DMS53 (cell line): ENCODE results near the gene S1PR5.

Source experiments
- DNase-seq: peaks from one replicate; lab custom pipeline; 2025; lab: John Stamatoyannopoulos, UW

The S1PR5 gene

GRCh38 chr19:10516671-10517286 is 468 bp downstream of the S1PR5 start:
- DNase-seq, result peak; percentile 36

- no peak for DNase-seq
Observed at GRCh38 chr19:10516064-10516385, 1.2 kb downstream of the S1PR5 start.

- DNase-seq, result no peak
Observed at GRCh38 chr19:10514211-10515145, 2.8 kb downstream of the S1PR5 start.

- no peak for DNase-seq
Observed at GRCh38 chr19:10513223-10513622, 4.0 kb downstream of the S1PR5 start.

GRCh38 chr19:10510301-10510802 is 6.9 kb downstream of the S1PR5 start:
- peak; percentile 30 for DNase-seq

GRCh38 chr19:10508707-10509106 is 8.5 kb downstream of the S1PR5 start:
- no peak for DNase-seq

- DNase-seq, result no peak
Observed at GRCh38 chr19:10508036-10508435, 9.2 kb downstream of the S1PR5 start.

GRCh38 chr19:10505583-10506229 is 11.5 kb downstream of the S1PR5 start:
- DNase-seq, result peak; percentile 85

- peak; percentile 68 for DNase-seq
Observed at GRCh38 chr19:10503002-10503789, 14.1 kb downstream of the S1PR5 start, which contains the start of gene KEAP1. TSS of gene KEAP1 (minus strand) at chr19:10503356. CDS start at chr19:10500033, 3,323 bp downstream.

GRCh38 chr19:10502524-10503001 is 14.7 kb downstream of the S1PR5 start:
- peak; percentile 95 for DNase-seq

- DNase-seq, result peak; percentile 75
Observed at GRCh38 chr19:10501971-10502523, 15.2 kb downstream of the S1PR5 start.

GRCh38 chr19:10500247-10500592 is 17.0 kb downstream of the S1PR5 start:
- no peak for DNase-seq

- no peak for DNase-seq
Observed at GRCh38 chr19:10499550-10500246, 17.5 kb downstream of the S1PR5 start.

GRCh38 chr19:10497371-10497770 is 19.9 kb downstream of the S1PR5 start:
- no peak for DNase-seq

GRCh38 chr19:10491472-10492047 is 25.7 kb downstream of the S1PR5 start:
- DNase-seq, result no peak

- no peak for DNase-seq
Observed at GRCh38 chr19:10486551-10486950, 30.7 kb downstream of the S1PR5 start.

GRCh38 chr19:10478903-10479384 is 38.3 kb downstream of the S1PR5 start:
- peak; percentile 96 for DNase-seq

GRCh38 chr19:10478476-10478875 is 38.8 kb downstream of the S1PR5 start:
- DNase-seq, result no peak

- DNase-seq, result peak; percentile 18
Observed at GRCh38 chr19:10474962-10475451, 42.2 kb downstream of the S1PR5 start.

GRCh38 chr19:10473192-10473591 is 44.1 kb downstream of the S1PR5 start:
- no peak for DNase-seq
